H1 (cell line): ENCODE data around the gene CDC42EP3. TPM values are rescaled to one million over a fixed set of nuclear protein-coding genes. Genes with fewer than 3 reads are reported as not detected.

Experiments used
- BACH1 ChIP-seq: IDR thresholded peaks from 2 replicates; pipeline ENCODE4 v1.6.1; 2012; ENCODE audit warnings: low read length, improper control_type of control experiment
- BCL11A ChIP-seq, 2 experiments: IDR thresholded peaks; one replicate each; pipeline ENCODE4 v1.6.1; 2011; ENCODE audit warnings: low read depth in 2 of 2, low read length in 2 of 2, mild to moderate bottlenecking in 2 of 2
- GABPA ChIP-seq: IDR thresholded peaks from 2 replicates; pipeline ENCODE4 v1.6.1; 2011; ENCODE audit warnings: mild to moderate bottlenecking, low read length, moderate library complexity, borderline replicate concordance; ENCODE audit not compliant: insufficient read depth
- JUN ChIP-seq: IDR thresholded peaks from 2 replicates; pipeline ENCODE4 v1.6.1; 2011; ENCODE audit warnings: low read depth, mild to moderate bottlenecking, improper control_type of control experiment, low read length
- NRF1 ChIP-seq: IDR thresholded peaks from 2 replicates; pipeline ENCODE4 v1.6.1; 2011; ENCODE audit warnings: mild to moderate bottlenecking, low read depth, low read length, improper control_type of control experiment
- RNF2 ChIP-seq: fragments of 200-900, 300-1000 bp; sonication (generic); IDR thresholded peaks from 2 replicates; pipeline ENCODE4 v1.7.1; 2016; ENCODE audit warnings: borderline replicate concordance, low read depth, mild to moderate bottlenecking, antibody characterized with exemption, low read length; ENCODE audit not compliant: poor library complexity, severe bottlenecking; ENCODE audit errors: missing control alignments
- SP4 ChIP-seq: IDR thresholded peaks from 2 replicates; pipeline ENCODE4 v1.6.1; 2012; ENCODE audit warnings: low read length, inconsistent platforms
- SUZ12 ChIP-seq: fragments of 200-600 bp; sonication (generic); IDR thresholded peaks from 2 replicates; pipeline ENCODE4 v1.6.1; 2012; ENCODE audit warnings: mild to moderate bottlenecking, inconsistent platforms, low read length, moderate library complexity, mixed read lengths
- TAF7 ChIP-seq: optimal IDR thresholded peaks from 2 replicates; pipeline ENCODE3; 2011; ENCODE audit warnings: low read depth, mild to moderate bottlenecking, inconsistent platforms, low read length, moderate library complexity, borderline replicate concordance
- TCF12 ChIP-seq: IDR thresholded peaks from 2 replicates; pipeline ENCODE4 v1.6.1; 2011; ENCODE audit warnings: low read depth, mild to moderate bottlenecking, low read length
- YY1 ChIP-seq: IDR thresholded peaks from 2 replicates; pipeline ENCODE4 v1.6.1; 2011; ENCODE audit warnings: low read depth, mild to moderate bottlenecking, low read length
- ZNF274 ChIP-seq: IDR thresholded peaks from 2 replicates; pipeline ENCODE4 v1.7.0; 2012; ENCODE audit warnings: low read length, borderline replicate concordance; ENCODE audit errors: extremely low read depth
- polyA plus RNA-seq, 7 experiments: library from polyadenylated mRNA; depleted of rRNA in 3 of 7; stranded (reverse) in 5 of 7; unstranded in 2 of 7; fragments of >200 nt in 5 of 7; fragments of 200-250 nt in 2 of 7; gene quantifications; 1 replicate in 5 of 7; 2 replicates in 1 of 7; 4 replicates in 1 of 7; pipeline versions ENCODE4 v1.2.1 to v1.2.3, GENCODE V29; 2011 to 2013; ENCODE audit warnings: missing spikeins in 2 of 7, mixed read lengths in 2 of 7
- total RNA-seq: library from RNA; stranded (reverse); fragmentation: NEBNext Ultra II Directional; extraction: Animal tissue kit (Norgen Biotek cat#: 25700); gene quantifications from 2 replicates; pipeline ENCODE4 v1.2.1, GENCODE V29; 2021
- TF ChIP-seq, protein P1 (sequence below), 3 experiments: IDR thresholded peaks; 1 replicate in 2 of 3; 2 replicates in 1 of 3; pipeline versions ENCODE4 v1.5.1 to v1.6.1; 2011; ENCODE audit warnings: low read length in 3 of 3, mild to moderate bottlenecking in 3 of 3, inconsistent platforms in 2 of 3, low read depth in 1 of 3, moderate library complexity in 1 of 3; ENCODE audit not compliant: insufficient read depth in 1 of 3; ENCODE audit errors: control extremely low read depth in 1 of 3
- TF ChIP-seq, protein P2 (sequence below): IDR thresholded peaks from 2 replicates; pipeline ENCODE4 v1.6.1; 2012; ENCODE audit warnings: low read length, inconsistent platforms

CDC42EP3 gene
- total and polyA plus RNA-seq, 2 of the 8 experiments (the other 6 are each of a cell fraction or from before 2014, with no cell fraction given): 18.4 to 24.7 TPM

DNA sequence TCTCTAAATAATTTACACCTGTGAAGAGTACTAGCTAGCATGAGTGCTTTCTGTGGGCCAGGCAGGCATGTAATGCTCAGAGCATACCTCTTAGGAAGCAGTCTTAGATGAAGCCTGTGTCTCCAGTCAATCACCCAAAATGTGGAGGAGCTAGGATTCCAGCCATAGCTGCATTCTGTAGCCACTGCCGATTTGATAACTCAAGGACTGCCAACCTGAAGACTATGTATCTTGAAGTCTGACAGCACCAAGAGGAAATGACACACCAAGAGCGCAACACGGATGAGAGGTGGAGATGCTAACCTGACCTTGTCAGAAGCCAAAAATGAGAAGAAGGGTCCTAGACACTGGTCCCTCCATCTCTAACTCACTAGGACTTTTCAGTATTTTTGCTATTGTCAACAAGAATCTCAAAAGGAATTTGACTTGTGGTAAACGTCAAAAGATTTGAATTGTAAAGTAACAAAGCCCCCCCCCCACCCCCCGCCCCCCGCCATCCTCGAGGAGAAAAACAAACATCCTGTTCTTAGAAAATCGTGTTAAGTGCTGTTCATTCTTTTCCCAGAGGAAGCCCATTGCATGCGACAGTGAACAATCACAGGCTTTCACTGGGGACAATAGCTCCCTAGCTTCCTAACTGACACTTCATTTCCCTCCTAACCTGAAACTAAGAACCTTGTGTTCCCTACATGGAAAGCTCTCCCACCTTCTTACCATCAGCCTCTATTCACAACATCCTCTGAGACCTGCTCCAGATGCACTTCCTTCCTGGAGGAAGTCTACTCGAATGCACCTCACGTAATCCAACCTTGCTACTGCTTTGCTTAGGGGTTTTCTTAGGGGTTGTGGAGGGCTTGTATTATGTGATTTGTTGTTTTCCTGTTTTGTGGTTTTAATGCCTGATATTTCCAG is 14.7 kb downstream of the CDC42EP3 start (continued):
- TF ChIP-seq RNF2 (no peak), JUN (no peak), SP4 (no peak), GABPA (no peak), NRF1 (no peak), BCL11A (IDR thresholded peaks at IDR 0.05; ENCODE audit: low read depth in 2 of 2, low read length in 2 of 2) (no peak), SUZ12 (no peak), BACH1 (no peak), YY1 (no peak), TAF7 (no peak), TCF12 (0 out of 2 replicates have a peak, but pooled peaks have one; percentile 30), ZNF274 (no peak)
- TF ChIP-seq, protein P1, sequence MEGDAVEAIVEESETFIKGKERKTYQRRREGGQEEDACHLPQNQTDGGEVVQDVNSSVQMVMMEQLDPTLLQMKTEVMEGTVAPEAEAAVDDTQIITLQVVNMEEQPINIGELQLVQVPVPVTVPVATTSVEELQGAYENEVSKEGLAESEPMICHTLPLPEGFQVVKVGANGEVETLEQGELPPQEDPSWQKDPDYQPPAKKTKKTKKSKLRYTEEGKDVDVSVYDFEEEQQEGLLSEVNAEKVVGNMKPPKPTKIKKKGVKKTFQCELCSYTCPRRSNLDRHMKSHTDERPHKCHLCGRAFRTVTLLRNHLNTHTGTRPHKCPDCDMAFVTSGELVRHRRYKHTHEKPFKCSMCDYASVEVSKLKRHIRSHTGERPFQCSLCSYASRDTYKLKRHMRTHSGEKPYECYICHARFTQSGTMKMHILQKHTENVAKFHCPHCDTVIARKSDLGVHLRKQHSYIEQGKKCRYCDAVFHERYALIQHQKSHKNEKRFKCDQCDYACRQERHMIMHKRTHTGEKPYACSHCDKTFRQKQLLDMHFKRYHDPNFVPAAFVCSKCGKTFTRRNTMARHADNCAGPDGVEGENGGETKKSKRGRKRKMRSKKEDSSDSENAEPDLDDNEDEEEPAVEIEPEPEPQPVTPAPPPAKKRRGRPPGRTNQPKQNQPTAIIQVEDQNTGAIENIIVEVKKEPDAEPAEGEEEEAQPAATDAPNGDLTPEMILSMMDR (IDR thresholded peaks at IDR 0.05; ENCODE audit: control extremely low read depth in 1 of 3, insufficient read depth in 1 of 3, low read depth in 1 of 3, low read length in 3 of 3): no peak
- TF ChIP-seq, protein P2, sequence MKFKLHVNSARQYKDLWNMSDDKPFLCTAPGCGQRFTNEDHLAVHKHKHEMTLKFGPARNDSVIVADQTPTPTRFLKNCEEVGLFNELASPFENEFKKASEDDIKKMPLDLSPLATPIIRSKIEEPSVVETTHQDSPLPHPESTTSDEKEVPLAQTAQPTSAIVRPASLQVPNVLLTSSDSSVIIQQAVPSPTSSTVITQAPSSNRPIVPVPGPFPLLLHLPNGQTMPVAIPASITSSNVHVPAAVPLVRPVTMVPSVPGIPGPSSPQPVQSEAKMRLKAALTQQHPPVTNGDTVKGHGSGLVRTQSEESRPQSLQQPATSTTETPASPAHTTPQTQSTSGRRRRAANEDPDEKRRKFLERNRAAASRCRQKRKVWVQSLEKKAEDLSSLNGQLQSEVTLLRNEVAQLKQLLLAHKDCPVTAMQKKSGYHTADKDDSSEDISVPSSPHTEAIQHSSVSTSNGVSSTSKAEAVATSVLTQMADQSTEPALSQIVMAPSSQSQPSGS: no peak
